K562 (cell line): Measurements from ENCODE around the gene KCNH2. TPM values are rescaled to one million over a fixed set of nuclear protein-coding genes. Genes with fewer than 3 reads are reported as not detected.
A peak's percentile ranks its signal among the peaks of the same experiment; 100 is the strongest.

Source experiments
- BCL6 ChIP-seq: fragments of 250-450 bp; sonication (Bioruptor Pico); IDR thresholded peaks from 2 replicates; pipeline ENCODE4 v1.4.0; 2020
- DEAF1 ChIP-seq: fragments of 450-650 bp; formaldehyde crosslinking; IDR thresholded peaks from 2 replicates; pipeline ENCODE4 v1.4.0; 2020; ENCODE audit warnings: mild to moderate bottlenecking, moderate library complexity
- IRF2 ChIP-seq: sonication (generic); formaldehyde crosslinking; IDR thresholded peaks from 2 replicates; pipeline ENCODE4 v1.8.1; 2022; ENCODE audit warnings: mild to moderate bottlenecking, missing genetic modification reagents
- JUNB ChIP-seq: fragments of 450-650 bp; formaldehyde crosslinking; conservative IDR thresholded peaks from 2 replicates; pipeline ENCODE4 v1.4.0; 2020; ENCODE audit warnings: mild to moderate bottlenecking
- KAT7 ChIP-seq: sonication (generic); formaldehyde crosslinking; IDR thresholded peaks from 2 replicates; pipeline ENCODE4 v1.8.0; 2022; ENCODE audit warnings: missing genetic modification reagents, mild to moderate bottlenecking, borderline replicate concordance
- KLF13 ChIP-seq: fragments of 450-650 bp; IDR thresholded peaks from 2 replicates; pipeline ENCODE4 v1.6.1; 2016; ENCODE audit warnings: missing genetic modification characterization, low read depth, mild to moderate bottlenecking, missing compliant biosample characterization, moderate library complexity, borderline replicate concordance
- MAZ ChIP-seq, 2 experiments: fragments of 450-650 bp in 1 of 2; sonication (generic) in 1 of 2; formaldehyde crosslinking; IDR thresholded peaks in 1 of 2; conservative IDR thresholded peaks in 1 of 2; 2 replicates each; pipeline versions ENCODE4 v1.4.0 to v1.5.0; 2020; ENCODE audit warnings: mild to moderate bottlenecking in 1 of 2, missing genetic modification reagents in 1 of 2
- NBN ChIP-seq: fragments of 450-650 bp; IDR thresholded peaks from 2 replicates; pipeline ENCODE4 v1.6.1; 2016; ENCODE audit warnings: low read depth, mild to moderate bottlenecking
- NCOR1 ChIP-seq: fragments of 450-650 bp; IDR thresholded peaks from 2 replicates; pipeline ENCODE4 v1.6.1; 2016; ENCODE audit warnings: mild to moderate bottlenecking, moderate library complexity
- NR4A1 ChIP-seq, 2 experiments: fragments of 250-450 bp in 1 of 2; fragments of 450-650 bp in 1 of 2; sonication (Bioruptor Pico) in 1 of 2; IDR thresholded peaks; 2 replicates each; pipeline versions ENCODE4 v1.4.0 to v1.6.1; 2016 to 2020; ENCODE audit warnings: mild to moderate bottlenecking in 2 of 2, missing compliant biosample characterization in 1 of 2, missing genetic modification characterization in 1 of 2, moderate library complexity in 1 of 2
- PHB2 ChIP-seq: fragments of 450-650 bp; IDR thresholded peaks from 2 replicates; pipeline ENCODE4 v1.6.1; 2017; ENCODE audit warnings: low read depth
- PHF20 ChIP-seq: fragments of 450-650 bp; IDR thresholded peaks from 2 replicates; pipeline ENCODE4 v1.6.1; 2018; ENCODE audit not compliant: partially characterized antibody
- SRSF1 ChIP-seq: fragments of 200-400 bp; formaldehyde crosslinking; IDR thresholded peaks from 2 replicates; pipeline ENCODE4 v1.6.1; 2017; ENCODE audit warnings: mild to moderate bottlenecking, low read depth, low read length, moderate library complexity
- ZBTB43 ChIP-seq: sonication (generic); formaldehyde crosslinking; IDR thresholded peaks from 2 replicates; pipeline ENCODE4 v1.8.0; 2023; ENCODE audit warnings: mild to moderate bottlenecking, missing genetic modification reagents
- ZNF23 ChIP-seq: fragments of 250-450 bp; sonication (Bioruptor Pico); IDR thresholded peaks from 2 replicates; pipeline ENCODE4 v1.4.0; 2020; ENCODE audit warnings: mild to moderate bottlenecking
- polyA plus RNA-seq, 8 experiments: library from polyadenylated mRNA; depleted of rRNA in 4 of 8; stranded (reverse) in 5 of 8; unstranded in 3 of 8; fragments of >200 nt; fragmentation: Nextera tagmentation in 2 of 8; fragmentation: Illumina TruSeq in 1 of 8; extraction: Ambion mirVana in 2 of 8; extraction: Trizol in 1 of 8; gene quantifications; 2 replicates each; pipeline versions ENCODE4 v1.2.1 to v1.2.3, GENCODE V29; 2011 to 2014; ENCODE audit warnings: inconsistent platforms in 1 of 8, missing spikeins in 1 of 8
- total RNA-seq, 7 experiments: library from RNA; depleted of rRNA in 6 of 7; stranded (reverse); fragments of >200 nt in 6 of 7; fragmentation: Illumina TruSeq in 2 of 7; extraction: Trizol in 2 of 7; gene quantifications; 2 replicates each; pipeline versions ENCODE4 v1.2.1 to v1.2.3, GENCODE V29; 2011 to 2021; ENCODE audit warnings: low replicate concordance in 1 of 7
- TF ChIP-seq, protein P1 (sequence below): sonication (generic); formaldehyde crosslinking; IDR thresholded peaks from 2 replicates; pipeline ENCODE4 v1.8.1; 2023; ENCODE audit warnings: missing genetic modification reagents, mild to moderate bottlenecking, borderline replicate concordance
- TF ChIP-seq, protein P2 (sequence below): IDR thresholded peaks from 2 replicates; pipeline ENCODE4 v1.6.1; 2012; ENCODE audit warnings: low read depth, low read length, improper control_type of control experiment, borderline replicate concordance

KCNH2 gene
- total and polyA plus RNA-seq, 9 of the 15 experiments (the other 6 are each of a cell fraction or from before 2014, with no cell fraction given): 18.1 to 368 (median 218) TPM

GRCh38 chr7:151010307-151011096 lies 32.4 kb upstream of the KCNH2 start (continued):
- TF ChIP-seq BCL6 (CRISPR knock-in tag) (0 out of 2 replicates have a peak, but pooled peaks have one; percentile 21), NBN (peak; percentile 48; the same call in 1 of the 2 replicates), SRSF1 (no peak), PHB2 (no peak), ZNF23 (CRISPR knock-in tag) (no peak), MAZ (CRISPR knock-in tag; conservative IDR thresholded peaks at IDR 0.05 in 1 of 2, IDR thresholded peaks at IDR 0.05 in 1 of 2) (peak; percentile 58 to 72), NCOR1 (no peak), IRF2 (no peak), DEAF1 (CRISPR knock-in tag) (no peak), KLF13 (tag) (no peak), NR4A1 (CRISPR knock-in tag; IDR thresholded peaks at IDR 0.05) (no peak; the same call in 1 of the 2 replicates), NR4A1 (tag; IDR thresholded peaks at IDR 0.05) (peak; percentile 88), ZBTB43 (no peak), PHF20 (peak; percentile 38), JUNB (no peak), KAT7 (CRISPR knock-in tag) (peak; percentile 82; the same call in 1 of the 2 replicates)
- TF ChIP-seq, protein P1, sequence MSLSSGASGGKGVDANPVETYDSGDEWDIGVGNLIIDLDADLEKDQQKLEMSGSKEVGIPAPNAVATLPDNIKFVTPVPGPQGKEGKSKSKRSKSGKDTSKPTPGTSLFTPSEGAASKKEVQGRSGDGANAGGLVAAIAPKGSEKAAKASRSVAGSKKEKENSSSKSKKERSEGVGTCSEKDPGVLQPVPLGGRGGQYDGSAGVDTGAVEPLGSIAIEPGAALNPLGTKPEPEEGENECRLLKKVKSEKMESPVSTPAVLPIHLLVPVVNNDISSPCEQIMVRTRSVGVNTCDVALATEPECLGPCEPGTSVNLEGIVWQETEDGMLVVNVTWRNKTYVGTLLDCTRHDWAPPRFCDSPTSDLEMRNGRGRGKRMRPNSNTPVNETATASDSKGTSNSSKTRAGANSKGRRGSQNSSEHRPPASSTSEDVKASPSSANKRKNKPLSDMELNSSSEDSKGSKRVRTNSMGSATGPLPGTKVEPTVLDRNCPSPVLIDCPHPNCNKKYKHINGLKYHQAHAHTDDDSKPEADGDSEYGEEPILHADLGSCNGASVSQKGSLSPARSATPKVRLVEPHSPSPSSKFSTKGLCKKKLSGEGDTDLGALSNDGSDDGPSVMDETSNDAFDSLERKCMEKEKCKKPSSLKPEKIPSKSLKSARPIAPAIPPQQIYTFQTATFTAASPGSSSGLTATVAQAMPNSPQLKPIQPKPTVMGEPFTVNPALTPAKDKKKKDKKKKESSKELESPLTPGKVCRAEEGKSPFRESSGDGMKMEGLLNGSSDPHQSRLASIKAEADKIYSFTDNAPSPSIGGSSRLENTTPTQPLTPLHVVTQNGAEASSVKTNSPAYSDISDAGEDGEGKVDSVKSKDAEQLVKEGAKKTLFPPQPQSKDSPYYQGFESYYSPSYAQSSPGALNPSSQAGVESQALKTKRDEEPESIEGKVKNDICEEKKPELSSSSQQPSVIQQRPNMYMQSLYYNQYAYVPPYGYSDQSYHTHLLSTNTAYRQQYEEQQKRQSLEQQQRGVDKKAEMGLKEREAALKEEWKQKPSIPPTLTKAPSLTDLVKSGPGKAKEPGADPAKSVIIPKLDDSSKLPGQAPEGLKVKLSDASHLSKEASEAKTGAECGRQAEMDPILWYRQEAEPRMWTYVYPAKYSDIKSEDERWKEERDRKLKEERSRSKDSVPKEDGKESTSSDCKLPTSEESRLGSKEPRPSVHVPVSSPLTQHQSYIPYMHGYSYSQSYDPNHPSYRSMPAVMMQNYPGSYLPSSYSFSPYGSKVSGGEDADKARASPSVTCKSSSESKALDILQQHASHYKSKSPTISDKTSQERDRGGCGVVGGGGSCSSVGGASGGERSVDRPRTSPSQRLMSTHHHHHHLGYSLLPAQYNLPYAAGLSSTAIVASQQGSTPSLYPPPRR (CRISPR knock-in tag): no peak
- TF ChIP-seq, protein P2, sequence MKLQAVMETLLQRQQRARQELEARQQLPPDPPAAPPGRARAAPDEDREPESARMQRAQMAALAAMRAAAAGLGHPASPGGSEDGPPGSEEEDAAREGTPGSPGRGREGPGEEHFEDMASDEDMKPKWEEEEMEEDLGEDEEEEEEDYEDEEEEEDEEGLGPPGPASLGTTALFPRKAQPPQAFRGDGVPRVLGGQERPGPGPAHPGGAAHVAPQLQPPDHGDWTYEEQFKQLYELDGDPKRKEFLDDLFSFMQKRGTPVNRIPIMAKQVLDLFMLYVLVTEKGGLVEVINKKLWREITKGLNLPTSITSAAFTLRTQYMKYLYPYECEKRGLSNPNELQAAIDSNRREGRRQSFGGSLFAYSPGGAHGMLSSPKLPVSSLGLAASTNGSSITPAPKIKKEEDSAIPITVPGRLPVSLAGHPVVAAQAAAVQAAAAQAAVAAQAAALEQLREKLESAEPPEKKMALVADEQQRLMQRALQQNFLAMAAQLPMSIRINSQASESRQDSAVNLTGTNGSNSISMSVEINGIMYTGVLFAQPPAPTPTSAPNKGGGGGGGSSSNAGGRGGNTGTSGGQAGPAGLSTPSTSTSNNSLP: no peak
